ENCODE results near the gene CCDC141.

- no peak for TF ChIP-seq BACH2 (CRISPR knock-in tag; IDR thresholded peaks at IDR 0.05; ENCODE audit: borderline replicate concordance)
- TF ChIP-seq PATZ1 (CRISPR knock-in tag; IDR thresholded peaks at IDR 0.05; ENCODE audit: borderline replicate concordance): no peak
- TF ChIP-seq TSHZ2 (CRISPR knock-in tag; IDR thresholded peaks at IDR 0.05): no peak
- TF ChIP-seq CREB5 (CRISPR knock-in tag; IDR thresholded peaks at IDR 0.05; ENCODE audit: low read depth): no peak
These were observed 158.5 kb downstream of the CCDC141 start for GRCh38 chr2:178891265-178891958.
